Stimulated activated CD4-positive, alpha-beta T cell treated with anti-CD3 and anti-CD28 coated beads, Interleukin-12 subunit alpha, Interleukin-12 subunit beta, amount 100 ng/mL, for 48 hours (primary cell): ENCODE measurements around the gene LIMD2.
A peak's percentile ranks its signal among the peaks of the same experiment; 100 is the strongest.
"Not testable (repeated sequence)": the region's sequence is repeated elsewhere in the genome, so short reads cannot be mapped to it uniquely, and the experiment has no call there.

Experiments
- DNase-seq, 3 donors: peaks; one replicate each; pipeline ENCODE4 v3.0.0-alpha.2; 2020; ENCODE audit warnings: low read depth in 2 of 3, low spot score in 1 of 3

LIMD2 gene

GRCh38 chr17:63699638-63700527 is at the start of gene LIMD2:
Gene LIMD2, minus strand, starts transcription at chr17:63700125. Its CDS starts 827 bp downstream, at chr17:63699298.
- peak in 2 of 3 donors; percentile 46 to 67 for DNase-seq

GRCh38 chr17:63741408-63742173 is 41.7 kb upstream of the LIMD2 start, which contains the start of gene STRADA:
Gene STRADA, minus strand, starts transcription at chr17:63741799. Its CDS starts 13,430 bp downstream, at chr17:63728369.
- DNase-seq = peak; percentile 97 to 100 (median 98)

DNA sequence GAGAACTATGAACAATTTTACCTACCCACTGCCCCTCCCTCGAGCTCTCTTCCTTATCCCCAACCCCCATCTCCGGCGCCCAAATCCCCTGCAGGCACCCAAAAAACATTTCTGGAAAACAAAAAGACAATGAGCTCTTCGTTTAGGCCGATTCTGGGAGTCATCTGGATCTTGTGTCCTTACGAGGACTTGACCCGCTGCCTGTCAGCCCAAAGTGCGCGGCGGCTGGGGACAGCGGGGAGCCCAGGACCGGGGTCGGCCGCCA is 41.1 kb upstream of the LIMD2 start:
- no peak for DNase-seq

GRCh38 chr17:63740464-63741142 is 40.7 kb upstream of the LIMD2 start:
- no peak for DNase-seq

- DNase-seq = no peak
These were observed 35.8 kb upstream of the LIMD2 start for GRCh38 chr17:63735691-63736090.

- no peak for DNase-seq
These were observed 22.5 kb upstream of the LIMD2 start for GRCh38 chr17:63722403-63722802.

GRCh38 chr17:63720194-63720593 is 20.3 kb upstream of the LIMD2 start:
- not testable (repeated sequence) for DNase-seq

DNA sequence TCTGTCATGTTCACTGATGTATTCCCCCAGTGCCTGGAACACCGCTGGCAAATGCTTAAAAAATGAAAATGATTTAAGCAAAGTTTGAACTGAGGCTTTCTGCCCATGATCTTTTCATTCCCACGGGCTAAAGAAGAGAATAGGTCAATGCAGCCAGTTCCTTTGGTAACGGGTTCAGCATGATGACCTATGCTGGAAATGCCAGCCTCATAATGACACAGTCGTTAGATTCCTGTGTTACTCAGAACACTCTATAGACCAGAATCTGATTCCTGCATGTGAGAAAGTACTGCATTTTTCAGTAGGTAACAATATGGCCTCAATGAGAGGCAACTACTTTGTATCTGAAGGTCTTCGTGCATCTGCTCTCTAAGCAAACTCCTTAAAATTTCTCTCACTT is 19.1 kb upstream of the LIMD2 start:
- DNase-seq = no peak

DNA sequence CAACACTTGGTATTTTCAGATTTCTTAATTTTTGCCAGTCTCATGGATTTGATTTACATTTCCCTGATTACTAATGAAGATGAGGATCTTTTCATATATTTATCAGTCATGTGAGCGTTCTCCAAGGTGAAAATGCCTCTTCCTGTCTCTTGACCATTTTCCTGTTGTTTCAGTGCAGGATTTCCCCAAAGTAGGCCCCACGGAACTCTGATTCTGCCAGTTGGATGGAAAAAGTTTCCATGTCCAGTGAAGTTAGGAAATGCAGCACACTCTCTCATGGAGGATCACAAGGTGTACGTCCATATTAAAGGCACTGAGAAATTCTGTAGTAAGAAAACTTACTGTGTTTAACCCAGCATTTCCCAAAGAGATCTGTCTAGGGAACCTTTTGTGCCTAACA is 16.5 kb upstream of the LIMD2 start:
- DNase-seq = no peak

- DNase-seq = no peak
These were observed 14.8 kb upstream of the LIMD2 start for GRCh38 chr17:63714550-63715277.

DNA sequence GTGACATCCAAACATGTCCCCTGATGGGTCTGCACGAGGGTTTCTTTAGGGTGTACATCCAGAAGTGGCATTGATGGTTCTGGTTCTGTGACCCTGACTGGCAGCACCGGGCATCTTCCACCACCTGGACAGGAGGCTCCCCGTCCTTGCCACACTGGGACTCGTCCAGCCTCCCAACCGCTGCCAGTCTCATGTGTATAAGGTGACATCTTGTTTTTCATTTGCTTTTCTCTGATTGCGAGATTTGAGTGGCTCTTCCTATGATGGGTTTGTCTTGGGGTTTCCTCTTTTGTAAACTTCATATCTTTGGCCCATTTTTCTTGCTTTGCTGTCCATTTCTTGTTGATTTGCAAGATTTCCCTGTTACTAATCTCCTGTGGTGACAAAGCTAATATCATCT is 9.2 kb upstream of the LIMD2 start:
- no peak for DNase-seq

DNA sequence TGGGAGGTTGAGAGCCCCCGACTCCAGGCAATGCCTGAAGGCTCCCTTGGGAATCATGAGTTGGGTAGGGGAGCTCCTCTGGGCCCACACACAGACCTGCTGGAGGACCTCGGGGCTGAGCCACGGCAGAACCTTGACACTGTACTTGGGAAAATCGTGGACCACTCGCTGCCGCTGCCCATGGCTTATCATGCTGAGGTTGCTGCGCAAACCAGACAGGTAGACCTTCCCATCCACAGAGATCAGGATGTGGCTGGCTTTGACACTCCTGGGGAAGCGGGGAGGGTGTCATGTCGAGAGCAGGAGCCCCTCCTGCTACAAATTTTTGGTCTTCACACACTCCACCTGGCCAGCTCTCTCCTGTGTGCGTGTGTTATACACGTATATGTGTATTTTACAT is 7.2 kb upstream of the LIMD2 start:
- DNase-seq = no peak

DNA sequence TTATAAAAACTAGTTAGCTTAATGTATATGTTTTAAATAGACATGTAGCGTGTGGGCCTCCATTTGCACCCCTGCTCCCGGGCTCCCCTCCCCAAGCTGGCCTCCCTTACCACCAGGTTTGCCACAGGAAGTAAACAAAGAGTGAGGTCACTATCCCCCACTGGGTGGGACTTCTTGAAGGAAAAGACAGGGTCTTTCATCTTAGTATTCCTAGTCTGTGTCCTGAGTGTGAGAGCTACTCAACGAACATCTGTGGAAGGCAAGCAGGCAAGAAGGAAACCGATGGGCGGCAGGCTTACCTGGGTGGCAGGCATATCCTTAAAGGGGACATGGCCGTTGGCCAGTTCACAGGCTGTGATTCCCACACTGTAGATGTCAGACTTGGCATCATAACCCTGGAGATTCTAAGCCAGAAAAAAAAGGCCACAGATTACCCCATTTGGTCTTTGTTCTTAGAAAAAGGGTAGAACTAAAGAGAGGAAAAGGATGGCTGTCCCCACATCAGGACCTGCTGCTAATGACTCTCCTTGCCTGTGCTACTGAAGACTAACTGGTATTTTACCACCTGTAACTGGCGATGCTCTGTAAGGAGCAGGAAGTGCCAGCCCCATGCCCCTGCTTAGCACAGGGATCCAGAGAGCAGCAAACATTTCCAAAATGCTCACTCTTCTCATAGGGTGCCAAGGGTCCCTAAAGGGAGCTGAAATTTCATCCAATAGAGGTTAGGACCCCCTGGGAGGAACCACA is 6.6 kb upstream of the LIMD2 start:
- no peak for DNase-seq

GRCh38 chr17:63705657-63706056 is 5.7 kb upstream of the LIMD2 start:
- DNase-seq = no peak

GRCh38 chr17:63704836-63705235 is 4.9 kb upstream of the LIMD2 start:
- no peak for DNase-seq

- DNase-seq = no peak
These were observed 4.3 kb upstream of the LIMD2 start for GRCh38 chr17:63704259-63704576.

- no peak for DNase-seq
These were observed 3.8 kb upstream of the LIMD2 start for GRCh38 chr17:63703556-63704258.

DNA sequence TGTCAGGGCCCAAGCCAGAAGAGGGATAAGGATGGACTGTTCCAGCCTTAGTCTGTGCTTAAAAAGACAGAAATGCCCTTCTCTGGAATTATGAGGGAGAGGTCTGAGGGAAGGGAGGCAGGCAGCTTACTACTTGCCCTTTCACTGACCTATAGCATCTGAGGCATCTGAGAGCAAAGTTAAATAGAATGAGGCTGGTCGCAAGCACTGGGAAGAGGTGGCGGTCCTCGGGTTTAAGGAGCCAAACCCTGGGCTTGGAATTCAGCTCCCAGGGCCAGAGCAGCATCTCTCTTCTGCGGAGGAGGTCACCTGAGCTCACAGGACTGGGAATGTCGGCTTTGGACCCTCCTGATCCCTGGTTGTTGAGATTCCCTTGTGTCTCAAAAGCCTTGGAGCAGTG is 3.1 kb upstream of the LIMD2 start:
- no peak for DNase-seq

DNA sequence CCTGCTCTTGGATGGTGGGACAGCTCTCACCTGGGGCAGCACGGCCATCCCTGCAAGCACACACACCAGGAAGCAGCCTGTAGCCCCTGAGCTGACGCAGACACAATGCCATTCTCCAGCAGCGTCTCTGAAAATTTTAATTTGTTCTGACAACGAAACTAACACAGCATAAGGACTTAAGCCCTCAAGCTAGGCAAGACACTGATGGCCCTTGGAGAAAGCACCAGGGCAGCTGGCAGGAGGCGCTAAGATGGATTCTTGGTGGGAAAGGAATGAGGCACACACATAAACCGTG is 2.7 kb upstream of the LIMD2 start:
- DNase-seq = no peak
